ENCODE data around the gene THUMPD3. TPM values are rescaled to one million over a fixed set of nuclear protein-coding genes. Genes with fewer than 3 reads are reported as not detected.

The THUMPD3 gene
- total and polyA plus RNA-seq, 9 of the 15 experiments (the other 6 are each of a cell fraction or from before 2014, with no cell fraction given) = 58.3 to 132 (median 113) TPM

DNA sequence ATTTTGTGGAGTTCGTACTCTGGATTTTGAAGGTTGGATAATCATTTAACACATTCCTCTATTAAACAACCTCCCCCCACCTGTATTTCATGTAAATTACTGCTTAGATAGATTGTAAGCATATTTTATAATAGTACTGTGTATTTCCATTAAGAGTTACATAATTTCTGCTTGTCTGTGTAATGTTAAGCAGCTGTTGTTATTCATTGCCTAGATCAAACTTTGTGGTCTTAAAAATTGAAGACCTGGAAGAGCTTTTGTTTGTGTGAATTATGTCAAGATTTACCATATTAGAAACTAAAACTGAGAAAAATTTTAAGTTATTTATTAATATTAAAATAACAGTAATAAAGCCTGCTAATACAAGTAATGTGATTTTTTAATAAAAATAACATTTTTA is 45.7 kb downstream of the THUMPD3 start:
- no peak for FAIRE-seq
- POLR2A ChIA-PET = interaction anchor here (0.6 to 5.7 kb wide), 5 partner anchors 12 to 693 kb away, joined by 3 to 95 read pairs (median 4); partner anchors contain the start of gene SETD5
- H3K27me3 ChIP-seq (ENCODE audit: control insufficient read depth in 2 of 2, insufficient read depth in 2 of 2, low read length in 2 of 2) = no peaks in the 10 kb centered on the region
- in situ Hi-C loops (cut with MboI) = no loop called here
- H2AFZ ChIP-seq (ENCODE audit: low read depth, low read length) = no peak overlapping the region
- peaks cover 100% of the 10 kb centered on the region for H3K79me2 ChIP-seq (ENCODE audit: control insufficient read depth, insufficient read depth, low read length)
- H3K4me1 ChIP-seq (replicated peaks in 1 of 2; ENCODE audit: control insufficient read depth in 2 of 2, insufficient read depth in 2 of 2, low read length in 2 of 2) = peaks cover 3 to 43% of the 10 kb centered on the region in 2 experiments; a peak in 4 of 5 replicates
- no peak overlapping the region for H3K4me3 ChIP-seq
- intact Hi-C loops (cut with micrococcal nuclease) = no loop called here
- H4K20me1 ChIP-seq (replicated peaks; ENCODE audit: control insufficient read depth, insufficient read depth, low read length) = peaks cover 32% of the 10 kb centered on the region
- H3K4me2 ChIP-seq (ENCODE audit: insufficient read depth, low read length) = no peak overlapping the region
- no peaks in the 10 kb centered on the region for H3K9me1 ChIP-seq (ENCODE audit: control insufficient read depth, insufficient read depth, low read length)
- peaks cover 6% of the 10 kb centered on the region; the same call in 2 of the 3 replicates for H3K36me3 ChIP-seq (ENCODE audit: control insufficient read depth, insufficient read depth, low read length)
- CTCF ChIA-PET (ENCODE audit: low intra/inter-chr PET ratio) = no interaction called here
- DNase-seq (ENCODE audit: extremely low read depth in 1 of 4, low spot score in 3 of 4) = no peak
- peak; percentile 24 for TF ChIP-seq DACH1 (IDR thresholded peaks at IDR 0.05; ENCODE audit: partially characterized antibody)
- no peak for TF ChIP-seq E2F4 (CRISPR knock-in tag; IDR thresholded peaks at IDR 0.05; ENCODE audit: low read depth)
- no peak for TF ChIP-seq TBL1XR1 (IDR thresholded peaks at IDR 0.05; ENCODE audit: low read length in 2 of 2)
- no peak overlapping the region for H3K27ac ChIP-seq (ENCODE audit: extremely low read depth, low read depth, low read length)
- H3K9me3 ChIP-seq (replicated peaks; ENCODE audit: control insufficient read depth, insufficient read depth, low read depth, low read length) = no peaks in the 10 kb centered on the region
- no TSS peak for BruUV-seq (replicated peaks)
- ATAC-seq = no peak
- H3K9ac ChIP-seq (ENCODE audit: insufficient read depth in 1 of 2, low read depth in 2 of 2, low read length in 2 of 2) = no peak overlapping the region
- WGBS (ENCODE audit: insufficient coverage, low coverage, missing lambda C conversion rate) = 91% methylated on average over 1 of the region's 1 CpG
